Breast epithelium (tissue), 4 donors: ENCODE data around the gene MTOR. TPM values are rescaled to one million over a fixed set of nuclear protein-coding genes. Genes with fewer than 3 reads are reported as not detected.

Experiments
- DNase-seq, 2 donors: peaks; one replicate each; pipeline ENCODE4 v3.0.0-alpha.2; 2019; ENCODE audit warnings: low spot score in 2 of 2
- H3K27ac ChIP-seq, 2 donors: fragments of 200-600 bp; sonication (generic) in 1 of 2; one replicate each; pipeline ENCODE4 v1.5.1; 2016 to 2019; ENCODE audit warnings: mild to moderate bottlenecking in 1 of 2
- H3K27me3 ChIP-seq, 2 donors: fragments of 200-600 bp; sonication (generic) in 1 of 2; one replicate each; pipeline versions ENCODE4 v1.5.1 to v1.6.0; 2017 to 2019; ENCODE audit warnings: control low read depth in 1 of 2, mild to moderate bottlenecking in 1 of 2
- H3K36me3 ChIP-seq: fragments of 200-600 bp; one replicate; pipeline ENCODE4 v1.5.1; 2019
- H3K4me1 ChIP-seq, 2 donors: fragments of 200-600 bp; sonication (generic); one replicate each; pipeline ENCODE4 v1.5.1; 2016 to 2019; ENCODE audit warnings: control low read depth in 1 of 2
- H3K4me3 ChIP-seq, 3 donors: fragments of 200-600 bp; sonication (generic); 1 replicate in 2 of 3; 2 replicates in 1 of 3; pipeline ENCODE4 v1.5.1; 2016 to 2019; ENCODE audit warnings: mild to moderate bottlenecking in 3 of 3, moderate library complexity in 2 of 3
- H3K9me3 ChIP-seq, 2 donors: fragments of 200-600 bp; sonication (generic) in 1 of 2; one replicate each; pipeline ENCODE4 v1.5.1; 2016 to 2019; ENCODE audit warnings: control low read depth in 1 of 2
- POLR2A ChIP-seq: fragments of 450-650 bp; IDR thresholded peaks from one replicate; pipeline ENCODE4 v1.6.1; 2016; ENCODE audit warnings: antibody characterized with exemption, mild to moderate bottlenecking, moderate library complexity
- POLR2AphosphoS5 ChIP-seq, 3 donors: sonication (generic); formaldehyde crosslinking; IDR thresholded peaks; one replicate each; pipeline ENCODE4 v1.6.1; 2017; ENCODE audit warnings: antibody characterized with exemption in 3 of 3
- intact Hi-C: fragments of 100-400 bp; cut with DNase I; formaldehyde crosslinking; loops from one replicate; pipeline ENCODE4 v1.15.1; 2023; ENCODE audit warnings: low total_unique reads
- total RNA-seq, 3 donors: library from RNA; depleted of rRNA; stranded (reverse); fragments of >200 nt; gene quantifications; one replicate each; pipeline ENCODE4 v1.1.0, GENCODE V29; 2016
- TF ChIP-seq, protein P1 (sequence below), 3 donors: fragments of 450-650 bp; IDR thresholded peaks; one replicate each; pipeline ENCODE4 v1.5.1; 2016 to 2017; ENCODE audit warnings: antibody characterized with exemption in 3 of 3, mild to moderate bottlenecking in 3 of 3, moderate library complexity in 3 of 3

The MTOR gene
- total RNA-seq, 3 donors from 2014 or later = 36.8 to 48.4 (median 46.5) TPM

DNA sequence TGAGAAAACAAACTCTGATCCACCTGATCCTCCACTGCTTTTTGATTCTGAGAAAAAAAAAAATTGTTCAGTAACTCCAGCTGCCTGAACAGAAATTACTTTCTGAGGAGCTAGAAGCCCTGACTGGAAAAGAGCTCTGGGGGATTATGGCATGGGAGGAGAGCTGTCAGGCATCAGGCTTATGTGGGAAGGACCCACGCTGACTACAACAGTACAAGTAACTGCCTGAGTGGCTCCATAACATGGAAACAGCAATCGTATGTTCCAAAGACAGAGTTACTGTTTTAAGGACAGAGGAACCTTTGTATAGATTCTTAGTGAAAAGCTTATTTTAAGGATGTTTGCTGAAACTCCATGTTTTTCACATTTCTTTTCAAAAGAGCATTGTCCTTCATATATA is 74.4 kb downstream of the MTOR start:
- Histone ChIP-seq H3K27me3 (no peaks in the 10 kb centered on the region), H3K4me1 (no peaks in the 10 kb centered on the region), H3K27ac (peak overlapping the region in 1 of 2 donors; percentile 23), H3K36me3 (no peaks in the 10 kb centered on the region), H3K9me3 (no peaks in the 10 kb centered on the region), H3K4me3 (no peak overlapping the region)
- no peak for DNase-seq
- TF ChIP-seq POLR2AphosphoS5 (IDR thresholded peaks at IDR 0.05) = no peak
- TF ChIP-seq, protein P1, sequence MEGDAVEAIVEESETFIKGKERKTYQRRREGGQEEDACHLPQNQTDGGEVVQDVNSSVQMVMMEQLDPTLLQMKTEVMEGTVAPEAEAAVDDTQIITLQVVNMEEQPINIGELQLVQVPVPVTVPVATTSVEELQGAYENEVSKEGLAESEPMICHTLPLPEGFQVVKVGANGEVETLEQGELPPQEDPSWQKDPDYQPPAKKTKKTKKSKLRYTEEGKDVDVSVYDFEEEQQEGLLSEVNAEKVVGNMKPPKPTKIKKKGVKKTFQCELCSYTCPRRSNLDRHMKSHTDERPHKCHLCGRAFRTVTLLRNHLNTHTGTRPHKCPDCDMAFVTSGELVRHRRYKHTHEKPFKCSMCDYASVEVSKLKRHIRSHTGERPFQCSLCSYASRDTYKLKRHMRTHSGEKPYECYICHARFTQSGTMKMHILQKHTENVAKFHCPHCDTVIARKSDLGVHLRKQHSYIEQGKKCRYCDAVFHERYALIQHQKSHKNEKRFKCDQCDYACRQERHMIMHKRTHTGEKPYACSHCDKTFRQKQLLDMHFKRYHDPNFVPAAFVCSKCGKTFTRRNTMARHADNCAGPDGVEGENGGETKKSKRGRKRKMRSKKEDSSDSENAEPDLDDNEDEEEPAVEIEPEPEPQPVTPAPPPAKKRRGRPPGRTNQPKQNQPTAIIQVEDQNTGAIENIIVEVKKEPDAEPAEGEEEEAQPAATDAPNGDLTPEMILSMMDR (IDR thresholded peaks at IDR 0.05) = no peak
- intact Hi-C loops = no loop called here

DNA sequence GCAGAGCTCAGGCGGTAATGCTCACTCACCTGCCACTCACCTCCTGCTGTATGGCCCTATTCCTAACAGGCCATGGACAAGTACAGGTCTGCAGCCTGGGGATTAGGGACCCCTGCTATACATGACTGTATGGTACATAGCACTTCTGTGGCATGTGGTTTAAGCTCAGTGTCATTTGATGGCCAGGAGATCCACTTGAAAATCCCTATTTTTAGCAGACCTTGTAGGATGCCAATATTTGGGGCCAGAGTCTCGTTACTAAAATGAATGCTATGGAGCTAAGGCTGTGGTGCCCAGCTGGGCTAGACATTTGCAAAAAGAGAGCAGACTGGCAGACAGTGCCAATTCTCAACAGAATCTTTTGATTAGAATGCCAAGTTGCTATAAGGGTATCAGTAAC is 74.9 kb downstream of the MTOR start:
- no peaks in the 10 kb centered on the region for H3K9me3 ChIP-seq
- H3K36me3 ChIP-seq = no peaks in the 10 kb centered on the region
- no peak overlapping the region for H3K4me3 ChIP-seq
- H3K27me3 ChIP-seq = no peaks in the 10 kb centered on the region
- TF ChIP-seq, protein P1 (IDR thresholded peaks at IDR 0.05) = no peak
- no peak for TF ChIP-seq POLR2A
- no peak for TF ChIP-seq POLR2AphosphoS5 (IDR thresholded peaks at IDR 0.05)
- no peak for DNase-seq
- intact Hi-C loops = no loop called here
- no peaks in the 10 kb centered on the region for H3K4me1 ChIP-seq
- peak overlapping the region in 1 of 2 donors; percentile 23 for H3K27ac ChIP-seq

DNA sequence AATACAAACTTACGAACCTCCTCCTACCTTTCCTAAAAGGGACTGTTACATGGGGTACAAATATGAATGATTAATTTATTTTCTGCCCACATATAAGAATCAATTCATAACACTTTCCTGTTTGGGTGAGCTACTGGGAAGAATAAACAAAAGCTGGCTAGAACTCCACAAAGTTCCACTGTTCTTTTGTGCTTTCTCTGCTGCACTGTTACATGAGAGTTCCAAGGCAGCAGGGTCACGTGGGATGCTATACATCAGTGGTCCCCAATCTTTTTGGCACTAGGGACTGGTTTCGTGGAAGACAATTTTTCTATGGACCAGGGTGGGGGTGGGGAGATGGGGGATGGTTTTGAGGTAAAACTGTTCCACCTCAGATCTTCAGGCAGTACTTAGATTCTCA is 75.4 kb downstream of the MTOR start:
- Histone ChIP-seq H3K27ac (peak overlapping the region in 1 of 2 donors; percentile 23), H3K9me3 (no peaks in the 10 kb centered on the region)
- intact Hi-C loops = no loop called here

DNA sequence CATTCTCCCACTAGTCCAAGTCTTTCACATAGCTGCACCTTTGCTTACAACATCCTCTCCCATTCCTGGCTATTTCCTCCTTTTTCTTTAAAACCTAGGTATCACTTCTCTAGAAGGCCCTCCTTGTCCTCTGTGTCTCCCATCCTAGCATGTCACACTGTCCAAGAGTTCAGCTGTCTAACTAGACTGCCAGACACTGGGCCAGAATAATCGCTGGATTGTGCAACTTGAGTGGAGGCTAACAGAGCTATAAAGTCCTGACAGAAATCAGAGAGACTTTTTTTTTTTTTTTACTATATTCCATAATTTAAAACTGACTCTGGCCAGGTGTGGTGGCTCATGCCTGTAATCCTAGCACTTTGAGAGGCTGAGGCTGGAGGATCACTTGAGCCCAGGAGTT is 77.4 kb downstream of the MTOR start:
- H3K27ac ChIP-seq = no peak overlapping the region
- DNase-seq = no peak
- TF ChIP-seq, protein P1 (IDR thresholded peaks at IDR 0.05) = no peak
- TF ChIP-seq POLR2A (no peak), POLR2AphosphoS5 (IDR thresholded peaks at IDR 0.05) (no peak)
- intact Hi-C loops = no loop called here
- no peaks in the 10 kb centered on the region for H3K36me3 ChIP-seq
- no peaks in the 10 kb centered on the region for H3K9me3 ChIP-seq
- H3K4me3 ChIP-seq = no peak overlapping the region
- no peaks in the 10 kb centered on the region for H3K27me3 ChIP-seq
- H3K4me1 ChIP-seq = no peaks in the 10 kb centered on the region

More for the DNA sequence above, 75.4 kb downstream of the MTOR start:
- no peak for TF ChIP-seq POLR2A
- no peak for TF ChIP-seq POLR2AphosphoS5 (IDR thresholded peaks at IDR 0.05)
- TF ChIP-seq, protein P1 (IDR thresholded peaks at IDR 0.05) = no peak
- no peak for DNase-seq
- Histone ChIP-seq H3K4me3 (no peak overlapping the region), H3K4me1 (no peaks in the 10 kb centered on the region), H3K27me3 (no peaks in the 10 kb centered on the region), H3K36me3 (no peaks in the 10 kb centered on the region)

GRCh38 chr1:11182884-11183283 is 79.5 kb downstream of the MTOR start:
- Histone ChIP-seq H3K4me1 (no peaks in the 10 kb centered on the region), H3K9me3 (no peaks in the 10 kb centered on the region), H3K4me3 (no peak overlapping the region), H3K36me3 (no peaks in the 10 kb centered on the region), H3K27me3 (no peaks in the 10 kb centered on the region), H3K27ac (no peak overlapping the region)
- TF ChIP-seq, protein P1 (IDR thresholded peaks at IDR 0.05) = no peak
- no peak for DNase-seq
- intact Hi-C loops = no loop called here
